Colonic mucosa (tissue), 4 donors: ENCODE measurements around the gene USP49. TPM values are rescaled to one million over a fixed set of nuclear protein-coding genes. Genes with fewer than 3 reads are reported as not detected.

Source experiments
- DNase-seq: peaks from one replicate; pipeline ENCODE4 v3.0.0-alpha.2; 2020
- H3K27ac ChIP-seq: fragments of 200-600 bp; one replicate; pipeline ENCODE4 v1.8.0; 2021
- H3K27me3 ChIP-seq: fragments of 200-600 bp; one replicate; pipeline ENCODE4 v1.8.0; 2021
- H3K36me3 ChIP-seq: fragments of 200-600 bp; one replicate; pipeline ENCODE4 v1.8.0; 2021
- H3K4me1 ChIP-seq: fragments of 200-600 bp; one replicate; pipeline ENCODE4 v1.8.0; 2021; ENCODE audit warnings: mild to moderate bottlenecking
- H3K4me3 ChIP-seq: fragments of 200-600 bp; one replicate; pipeline ENCODE4 v1.8.0; 2021
- H3K9ac ChIP-seq, 2 donors: one replicate each; pipeline ENCODE4 v1.7.0; 2013; ENCODE audit warnings: control low read depth in 2 of 2, low read depth in 2 of 2, low read length in 2 of 2
- H3K9me3 ChIP-seq: fragments of 200-600 bp; one replicate; pipeline ENCODE4 v1.8.0; 2021
- intact Hi-C: fragments of 100-400 bp; cut with DNase I; formaldehyde crosslinking; loops from one replicate; pipeline ENCODE4 v1.14.1; 2022
- total RNA-seq, 2 donors: library from RNA; stranded (reverse); fragmentation: NEBNext Ultra II Directional in 1 of 2; extraction: Animal tissue kit (Norgen Biotek cat#: 25700) in 1 of 2; gene quantifications; one replicate each; pipeline ENCODE4 v1.2.1, GENCODE V29; 2021
- TF ChIP-seq, protein P1 (sequence below): fragments of 200-600 bp; IDR thresholded peaks from one replicate; pipeline ENCODE4 v1.8.0; 2022; ENCODE audit warnings: antibody characterized with exemption, mild to moderate bottlenecking
- donor health status: healthy.
- donor health status: DM: no; HTN: no; CAD: no.
- donor health status: DM: no; HTN: no; CAD: no.

The USP49 gene
- total RNA-seq, 2 donors from 2014 or later: 1.7 to 2.9 TPM

- no peaks in the 10 kb centered on the region for H3K27me3 ChIP-seq
- H3K9ac ChIP-seq: no peak overlapping the region
- intact Hi-C loops: no loop called here
- TF ChIP-seq, protein P1, sequence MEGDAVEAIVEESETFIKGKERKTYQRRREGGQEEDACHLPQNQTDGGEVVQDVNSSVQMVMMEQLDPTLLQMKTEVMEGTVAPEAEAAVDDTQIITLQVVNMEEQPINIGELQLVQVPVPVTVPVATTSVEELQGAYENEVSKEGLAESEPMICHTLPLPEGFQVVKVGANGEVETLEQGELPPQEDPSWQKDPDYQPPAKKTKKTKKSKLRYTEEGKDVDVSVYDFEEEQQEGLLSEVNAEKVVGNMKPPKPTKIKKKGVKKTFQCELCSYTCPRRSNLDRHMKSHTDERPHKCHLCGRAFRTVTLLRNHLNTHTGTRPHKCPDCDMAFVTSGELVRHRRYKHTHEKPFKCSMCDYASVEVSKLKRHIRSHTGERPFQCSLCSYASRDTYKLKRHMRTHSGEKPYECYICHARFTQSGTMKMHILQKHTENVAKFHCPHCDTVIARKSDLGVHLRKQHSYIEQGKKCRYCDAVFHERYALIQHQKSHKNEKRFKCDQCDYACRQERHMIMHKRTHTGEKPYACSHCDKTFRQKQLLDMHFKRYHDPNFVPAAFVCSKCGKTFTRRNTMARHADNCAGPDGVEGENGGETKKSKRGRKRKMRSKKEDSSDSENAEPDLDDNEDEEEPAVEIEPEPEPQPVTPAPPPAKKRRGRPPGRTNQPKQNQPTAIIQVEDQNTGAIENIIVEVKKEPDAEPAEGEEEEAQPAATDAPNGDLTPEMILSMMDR: no peak
- H3K4me3 ChIP-seq: no peak overlapping the region
- H3K27ac ChIP-seq: no peak overlapping the region
- H3K36me3 ChIP-seq: no peaks in the 10 kb centered on the region
- DNase-seq: no peak
- no peaks in the 10 kb centered on the region for H3K9me3 ChIP-seq
- H3K4me1 ChIP-seq: no peaks in the 10 kb centered on the region
Observed at GRCh38 chr6:41872147-41872546, 23.0 kb downstream of the USP49 start.

DNA sequence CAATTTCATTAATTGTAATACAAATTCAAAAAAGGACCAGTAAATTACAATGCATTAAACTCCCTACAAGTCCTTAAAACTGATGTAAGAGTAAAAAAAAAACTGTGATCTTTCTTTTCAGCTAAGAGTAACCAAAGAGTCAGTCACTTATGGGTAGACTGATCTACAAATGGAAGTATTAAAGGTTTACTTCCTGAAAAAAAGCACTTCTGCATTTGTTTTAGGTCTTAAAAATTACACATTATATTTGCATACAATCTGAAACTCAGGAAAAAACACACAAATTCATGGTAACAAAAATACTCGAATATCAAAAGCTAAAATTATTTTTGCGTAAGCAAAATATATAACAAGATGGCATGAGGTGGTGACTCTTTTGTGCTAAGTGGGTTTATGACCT is 23.5 kb downstream of the USP49 start:
- H3K9me3 ChIP-seq: no peaks in the 10 kb centered on the region
- no peak overlapping the region for H3K4me3 ChIP-seq
- DNase-seq: no peak
- intact Hi-C loops: no loop called here
- no peak overlapping the region for H3K9ac ChIP-seq
- H3K27ac ChIP-seq: no peak overlapping the region
- TF ChIP-seq, protein P1: no peak
- no peaks in the 10 kb centered on the region for H3K4me1 ChIP-seq
- no peaks in the 10 kb centered on the region for H3K27me3 ChIP-seq
- H3K36me3 ChIP-seq: no peaks in the 10 kb centered on the region

GRCh38 chr6:41859356-41859755 is 35.8 kb downstream of the USP49 start:
- intact Hi-C loops: no loop called here
- Histone ChIP-seq H3K4me3 (no peak overlapping the region), H3K4me1 (no peaks in the 10 kb centered on the region), H3K9ac (no peak overlapping the region), H3K36me3 (no peaks in the 10 kb centered on the region), H3K27me3 (no peaks in the 10 kb centered on the region), H3K9me3 (no peaks in the 10 kb centered on the region), H3K27ac (no peak overlapping the region)
- TF ChIP-seq, protein P1: no peak
- no peak for DNase-seq

DNA sequence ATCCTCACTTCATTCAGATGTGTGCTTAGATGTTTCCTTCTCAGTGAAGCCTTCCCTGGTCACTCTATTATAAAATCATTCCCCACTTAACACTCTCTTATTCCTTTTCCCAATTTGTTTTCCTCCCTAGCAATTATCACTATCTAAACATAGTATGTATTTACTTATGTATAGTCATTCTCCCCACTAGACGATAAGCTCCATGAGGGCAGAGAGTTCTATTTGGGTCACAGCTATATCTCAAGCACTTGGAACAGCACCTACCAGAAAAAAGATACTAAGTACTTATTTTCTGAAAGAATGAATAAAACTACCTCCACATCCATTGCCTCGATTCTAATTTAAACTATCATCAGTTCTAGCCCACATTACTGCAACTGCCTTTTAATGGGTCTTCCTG is 36.5 kb downstream of the USP49 start:
- H3K9ac ChIP-seq: no peak overlapping the region
- no peak for DNase-seq
- TF ChIP-seq, protein P1: no peak
- H3K27me3 ChIP-seq: no peaks in the 10 kb centered on the region
- no peaks in the 10 kb centered on the region for H3K9me3 ChIP-seq
- H3K27ac ChIP-seq: no peak overlapping the region
- no peaks in the 10 kb centered on the region for H3K36me3 ChIP-seq
- no peaks in the 10 kb centered on the region for H3K4me1 ChIP-seq
- intact Hi-C loops: no loop called here
- H3K4me3 ChIP-seq: no peak overlapping the region

- intact Hi-C loops: no loop called here
Observed at GRCh38 chr6:41850861-41851260, 44.3 kb downstream of the USP49 start.

More at GRCh38 chr6:41850861-41851260, 44.3 kb downstream of the USP49 start:
- Histone ChIP-seq H3K9ac (no peak overlapping the region), H3K36me3 (no peaks in the 10 kb centered on the region), H3K4me1 (no peaks in the 10 kb centered on the region), H3K27ac (no peak overlapping the region), H3K9me3 (no peaks in the 10 kb centered on the region), H3K27me3 (no peaks in the 10 kb centered on the region), H3K4me3 (no peak overlapping the region)
- DNase-seq: no peak
- TF ChIP-seq, protein P1: no peak
